Measurements from ENCODE around the gene ACAT2. TPM values are rescaled to one million over a fixed set of nuclear protein-coding genes. Genes with fewer than 3 reads are reported as not detected.

The ACAT2 gene
- total RNA-seq, 1 experiment from 2014 or later: 156 TPM

- DNase-seq: peak; percentile 57
- no peak overlapping the region for H4K5ac ChIP-seq (ENCODE audit: insufficient read length, low read depth, low read length)
- H3T11ph ChIP-seq (ENCODE audit: low read length): no peak overlapping the region
- no peak for TF ChIP-seq CTCF (conservative IDR thresholded peaks at IDR 0.05)
- no peak overlapping the region for H3K18ac ChIP-seq (ENCODE audit: insufficient read length, low read depth, low read length)
- no peak overlapping the region for H3K4ac ChIP-seq (ENCODE audit: low read depth, low read length)
- no peaks in the 10 kb centered on the region for H3K4me1 ChIP-seq (ENCODE audit: insufficient read depth, low read length)
- H3K14ac ChIP-seq (ENCODE audit: insufficient read depth, low read length): 0 out of 2 replicates have a peak overlapping the region, but pooled peaks have one; percentile 4
- Mint-ChIP-seq H3K36me3 (ENCODE audit: insufficient read depth in 1 of 3, low read depth in 3 of 3) (no peaks in the 10 kb centered on the region; a peak in 1 of 7 replicates), H3K27ac (peak overlapping the region in 1 of 3 experiments; percentile 59; a peak in 2 of 7 replicates), H3K9me3 (no peaks in the 10 kb centered on the region), H3K4me1 (peaks cover 18 to 26% of the 10 kb centered on the region in 2 experiments), H3K27me3 (ENCODE audit: low read depth) (no peaks in the 10 kb centered on the region; the same call in none of the 2 replicates), H3K4me3 (no peak overlapping the region)
- H4K20me1 ChIP-seq (ENCODE audit: control insufficient read depth, insufficient read depth, insufficient read length): no peaks in the 10 kb centered on the region
- no peak overlapping the region for H2AK5ac ChIP-seq (ENCODE audit: insufficient read length, low read length)
- H3K23me2 ChIP-seq (ENCODE audit: insufficient read length, low read depth, low read length, poor library complexity, severe bottlenecking): no peaks in the 10 kb centered on the region
- no peak overlapping the region for H2BK120ac ChIP-seq (ENCODE audit: low read depth, low read length, poor library complexity, severe bottlenecking)
- H2AFZ ChIP-seq (ENCODE audit: low read length): no peak overlapping the region
- no peaks in the 10 kb centered on the region for H3K79me1 ChIP-seq (ENCODE audit: insufficient read depth, low read depth, low read length, poor library complexity, severe bottlenecking)
- no peaks in the 10 kb centered on the region for H3K9me3 ChIP-seq (ENCODE audit: control insufficient read depth, low read depth, low read length)
- WGBS (ENCODE audit: extremely low coverage, insufficient read length, low lambda C conversion rate): no CpG with 5 or more reads among the region's 28 CpGs
- no peaks in the 10 kb centered on the region for H3K27me3 ChIP-seq (ENCODE audit: insufficient read depth, low read length)
- H2BK20ac ChIP-seq (ENCODE audit: low read depth, low read length, poor library complexity, severe bottlenecking): no peak overlapping the region
- H3K4me2 ChIP-seq (ENCODE audit: insufficient read depth, insufficient read length, low read length): no peak overlapping the region
- no peak overlapping the region for H2BK5ac ChIP-seq (ENCODE audit: insufficient read length, low read length)
- no peaks in the 10 kb centered on the region for H3K79me2 ChIP-seq (ENCODE audit: insufficient read depth, low read length)
- no peak overlapping the region for H4K8ac ChIP-seq (replicated peaks; ENCODE audit: insufficient read length, low read depth, low read length)
- no peak overlapping the region for H3K9ac ChIP-seq (ENCODE audit: extremely low read depth, insufficient read length, low read length)
- no peak overlapping the region for H2BK12ac ChIP-seq (ENCODE audit: insufficient read length, low read depth, low read length)
- no peak overlapping the region for H4K91ac ChIP-seq (ENCODE audit: insufficient read length, low read depth, low read length)
- H2BK15ac ChIP-seq (ENCODE audit: low read depth, low read length): no peak overlapping the region
- no peak overlapping the region for H3K27ac ChIP-seq (ENCODE audit: insufficient read length, low read depth, low read length)
- H3K56ac ChIP-seq (ENCODE audit: insufficient read length, low read depth, low read length): no peak overlapping the region
- no peak overlapping the region for H3K23ac ChIP-seq (ENCODE audit: insufficient read length, low read depth, low read length)
These were observed 58.2 kb downstream of the ACAT2 start for GRCh38 chr6:159819932-159820640.

Measured in H9 (cell line).